ENCODE results near the gene MED1. TPM values are rescaled to one million over a fixed set of nuclear protein-coding genes. Genes with fewer than 3 reads are reported as not detected.
A peak's percentile ranks its signal among the peaks of the same experiment; 100 is the strongest.
"Not testable (repeated sequence)": the region's sequence is repeated elsewhere in the genome, so short reads cannot be mapped to it uniquely, and the experiment has no call there.

MED1 gene, protein sequence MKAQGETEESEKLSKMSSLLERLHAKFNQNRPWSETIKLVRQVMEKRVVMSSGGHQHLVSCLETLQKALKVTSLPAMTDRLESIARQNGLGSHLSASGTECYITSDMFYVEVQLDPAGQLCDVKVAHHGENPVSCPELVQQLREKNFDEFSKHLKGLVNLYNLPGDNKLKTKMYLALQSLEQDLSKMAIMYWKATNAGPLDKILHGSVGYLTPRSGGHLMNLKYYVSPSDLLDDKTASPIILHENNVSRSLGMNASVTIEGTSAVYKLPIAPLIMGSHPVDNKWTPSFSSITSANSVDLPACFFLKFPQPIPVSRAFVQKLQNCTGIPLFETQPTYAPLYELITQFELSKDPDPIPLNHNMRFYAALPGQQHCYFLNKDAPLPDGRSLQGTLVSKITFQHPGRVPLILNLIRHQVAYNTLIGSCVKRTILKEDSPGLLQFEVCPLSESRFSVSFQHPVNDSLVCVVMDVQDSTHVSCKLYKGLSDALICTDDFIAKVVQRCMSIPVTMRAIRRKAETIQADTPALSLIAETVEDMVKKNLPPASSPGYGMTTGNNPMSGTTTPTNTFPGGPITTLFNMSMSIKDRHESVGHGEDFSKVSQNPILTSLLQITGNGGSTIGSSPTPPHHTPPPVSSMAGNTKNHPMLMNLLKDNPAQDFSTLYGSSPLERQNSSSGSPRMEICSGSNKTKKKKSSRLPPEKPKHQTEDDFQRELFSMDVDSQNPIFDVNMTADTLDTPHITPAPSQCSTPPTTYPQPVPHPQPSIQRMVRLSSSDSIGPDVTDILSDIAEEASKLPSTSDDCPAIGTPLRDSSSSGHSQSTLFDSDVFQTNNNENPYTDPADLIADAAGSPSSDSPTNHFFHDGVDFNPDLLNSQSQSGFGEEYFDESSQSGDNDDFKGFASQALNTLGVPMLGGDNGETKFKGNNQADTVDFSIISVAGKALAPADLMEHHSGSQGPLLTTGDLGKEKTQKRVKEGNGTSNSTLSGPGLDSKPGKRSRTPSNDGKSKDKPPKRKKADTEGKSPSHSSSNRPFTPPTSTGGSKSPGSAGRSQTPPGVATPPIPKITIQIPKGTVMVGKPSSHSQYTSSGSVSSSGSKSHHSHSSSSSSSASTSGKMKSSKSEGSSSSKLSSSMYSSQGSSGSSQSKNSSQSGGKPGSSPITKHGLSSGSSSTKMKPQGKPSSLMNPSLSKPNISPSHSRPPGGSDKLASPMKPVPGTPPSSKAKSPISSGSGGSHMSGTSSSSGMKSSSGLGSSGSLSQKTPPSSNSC (N-terminal part only)
- 20.5 and 28.4 TPM in 2 replicates for total RNA-seq
- 32.3 and 36.5 TPM in 2 replicates for polyA plus RNA-seq
- polyA plus RNA-seq (2012): 20.7 and 23.2 TPM in 2 replicates
- polyA minus RNA-seq (ENCODE audit: low replicate concordance): 15.6 and 26.9 TPM in 2 replicates

DNA sequence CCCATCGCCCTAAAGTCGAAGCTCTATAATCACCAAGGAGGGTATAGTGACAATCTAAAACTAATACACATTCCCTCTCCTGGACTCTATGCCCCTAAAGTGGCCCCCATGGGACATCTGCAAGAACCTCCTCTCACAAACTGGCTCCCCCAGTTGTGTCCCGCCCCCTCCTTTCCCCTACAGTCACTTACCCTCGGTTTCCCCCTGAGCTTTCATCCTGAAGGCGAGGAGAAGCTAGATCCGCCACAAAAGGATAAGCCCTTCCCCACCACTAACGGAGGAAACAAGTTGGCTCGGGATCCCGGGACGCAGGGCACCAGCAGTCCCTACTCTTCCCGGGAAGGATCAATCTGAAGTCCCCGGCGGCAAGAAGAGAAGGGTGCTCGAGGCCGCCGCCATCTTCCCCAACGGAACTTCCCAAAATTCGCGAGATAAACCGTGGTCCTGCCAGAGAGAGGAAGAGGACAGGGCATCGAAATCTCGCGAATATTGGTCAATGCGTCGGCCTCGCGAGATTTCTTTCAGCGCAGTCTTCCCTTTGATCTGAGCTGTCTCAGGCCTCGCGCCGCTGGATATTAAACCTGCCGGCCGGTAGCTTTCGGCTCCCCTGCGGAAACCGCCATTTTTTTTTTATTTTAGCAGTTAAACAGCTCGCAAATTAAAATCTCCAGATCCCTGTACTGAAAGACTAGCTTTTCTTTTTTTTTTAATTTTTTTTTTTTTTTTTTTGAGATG is at the start of gene MED1:
Gene MED1 (minus strand): TSS at position 417 of the 735 bp plus-strand sequence. CDS start 201 bp downstream, at position 216.
- no peaks in the 10 kb centered on the region for H3K9me3 ChIP-seq (ENCODE audit: control insufficient read depth, insufficient read depth, low read depth, low read length)
- H4K20me1 ChIP-seq (ENCODE audit: control insufficient read depth, extremely low read depth, insufficient read depth, low read length): no peaks in the 10 kb centered on the region
- H3K79me2 ChIP-seq (ENCODE audit: control insufficient read depth, insufficient read depth, low read length): peaks cover 33% of the 10 kb centered on the region
- H3K9ac ChIP-seq (ENCODE audit: insufficient read depth, low read length): peak within 1 kb of the TSS; percentile 94
- peak; percentile 96 to 99 for DNase-seq (ENCODE audit: low read depth in 2 of 2)
- H3K36me3 ChIP-seq (ENCODE audit: control insufficient read depth, insufficient read depth, low read length): peaks cover 2% of the 10 kb centered on the region
- H3K4me3 ChIP-seq (replicated peaks in 1 of 4; ENCODE audit: control extremely low read depth in 1 of 4, insufficient read depth in 1 of 4, low read depth in 3 of 4, low read length in 4 of 4): peak within 1 kb of the TSS; percentile 63 to 99 (median 76)
- H2AFZ ChIP-seq (ENCODE audit: low read length): peak within 1 kb of the TSS; percentile 94
- peak within 1 kb of the TSS; percentile 91 for H3K27ac ChIP-seq (ENCODE audit: insufficient read depth, low read length)
- H3K4me1 ChIP-seq (ENCODE audit: control insufficient read depth, extremely low read depth, insufficient read depth, low read length): no peaks in the 10 kb centered on the region
- peak within 1 kb of the TSS; percentile 85 for H3K4me2 ChIP-seq (ENCODE audit: extremely low read depth, insufficient read depth, low read length)
- TF ChIP-seq, protein P1, sequence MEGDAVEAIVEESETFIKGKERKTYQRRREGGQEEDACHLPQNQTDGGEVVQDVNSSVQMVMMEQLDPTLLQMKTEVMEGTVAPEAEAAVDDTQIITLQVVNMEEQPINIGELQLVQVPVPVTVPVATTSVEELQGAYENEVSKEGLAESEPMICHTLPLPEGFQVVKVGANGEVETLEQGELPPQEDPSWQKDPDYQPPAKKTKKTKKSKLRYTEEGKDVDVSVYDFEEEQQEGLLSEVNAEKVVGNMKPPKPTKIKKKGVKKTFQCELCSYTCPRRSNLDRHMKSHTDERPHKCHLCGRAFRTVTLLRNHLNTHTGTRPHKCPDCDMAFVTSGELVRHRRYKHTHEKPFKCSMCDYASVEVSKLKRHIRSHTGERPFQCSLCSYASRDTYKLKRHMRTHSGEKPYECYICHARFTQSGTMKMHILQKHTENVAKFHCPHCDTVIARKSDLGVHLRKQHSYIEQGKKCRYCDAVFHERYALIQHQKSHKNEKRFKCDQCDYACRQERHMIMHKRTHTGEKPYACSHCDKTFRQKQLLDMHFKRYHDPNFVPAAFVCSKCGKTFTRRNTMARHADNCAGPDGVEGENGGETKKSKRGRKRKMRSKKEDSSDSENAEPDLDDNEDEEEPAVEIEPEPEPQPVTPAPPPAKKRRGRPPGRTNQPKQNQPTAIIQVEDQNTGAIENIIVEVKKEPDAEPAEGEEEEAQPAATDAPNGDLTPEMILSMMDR (conservative IDR thresholded peaks at IDR 0.05 in 1 of 2, IDR thresholded peaks at IDR 0.05 in 1 of 2; ENCODE audit: low read depth in 1 of 2, low read length in 2 of 2): no peak
- no peak for TF ChIP-seq EZH2 (IDR thresholded peaks at IDR 0.05; ENCODE audit: low read length, missing control alignments)
- no peaks in the 10 kb centered on the region for H3K27me3 ChIP-seq (ENCODE audit: control insufficient read depth, insufficient read depth, low read length)

DNA sequence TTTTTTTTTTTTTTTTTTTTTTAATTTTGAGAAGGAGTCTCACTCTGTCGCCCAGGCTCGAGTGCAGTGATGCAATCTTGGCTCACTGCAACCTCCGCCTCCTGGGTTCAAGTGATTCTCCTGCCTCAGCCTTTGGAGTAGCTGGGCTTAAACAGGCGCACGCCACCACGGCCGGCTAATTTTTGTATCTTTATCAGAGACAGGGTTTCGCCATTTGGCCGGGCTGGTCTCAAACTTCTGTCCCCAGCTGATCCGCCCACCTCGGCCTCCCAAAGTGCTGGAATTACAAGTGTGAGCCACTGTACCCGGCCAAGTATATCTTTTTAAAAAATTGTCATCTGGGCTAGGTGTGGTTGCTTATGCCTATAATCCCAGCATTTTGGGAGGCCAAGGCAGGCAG is 45.9 kb upstream of the MED1 start:
- H3K79me2 ChIP-seq (ENCODE audit: control insufficient read depth, insufficient read depth, low read length); H3K4me3 ChIP-seq (replicated peaks in 1 of 4; ENCODE audit: control extremely low read depth in 1 of 4, insufficient read depth in 1 of 4, low read depth in 3 of 4, low read length in 4 of 4); H3K4me2 ChIP-seq (ENCODE audit: extremely low read depth, insufficient read depth, low read length); H3K27ac ChIP-seq (ENCODE audit: insufficient read depth, low read length); H4K20me1 ChIP-seq (ENCODE audit: control insufficient read depth, extremely low read depth, insufficient read depth, low read length); H3K9me3 ChIP-seq (ENCODE audit: control insufficient read depth, insufficient read depth, low read depth, low read length); H3K9ac ChIP-seq (ENCODE audit: insufficient read depth, low read length); H3K36me3 ChIP-seq (ENCODE audit: control insufficient read depth, insufficient read depth, low read length); H3K4me1 ChIP-seq (ENCODE audit: control insufficient read depth, extremely low read depth, insufficient read depth, low read length); H2AFZ ChIP-seq (ENCODE audit: low read length); H3K27me3 ChIP-seq (ENCODE audit: control insufficient read depth, insufficient read depth, low read length); DNase-seq (ENCODE audit: low read depth in 2 of 2): not testable (repeated sequence)

DNA sequence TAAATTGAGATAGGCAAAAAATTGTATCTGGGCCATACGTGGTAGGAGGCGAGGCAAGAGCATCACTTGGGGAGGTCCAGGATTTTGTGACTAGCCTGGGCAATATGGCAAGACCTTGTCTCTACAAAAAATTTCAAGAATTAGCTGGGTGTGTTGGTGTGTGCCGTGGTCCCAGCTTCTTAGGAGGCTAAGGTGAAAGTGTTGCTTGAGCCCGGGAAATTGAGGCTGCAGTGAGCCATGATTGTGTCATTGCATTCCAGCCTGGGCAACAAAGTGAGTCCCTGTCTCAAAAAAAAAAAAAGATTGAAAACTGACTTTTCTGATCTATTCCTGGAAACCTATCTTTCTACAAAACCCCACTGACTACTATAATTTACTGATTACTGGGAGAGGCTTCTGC is 36.9 kb upstream of the MED1 start:
- Histone ChIP-seq H3K79me2 (ENCODE audit: control insufficient read depth, insufficient read depth, low read length) (peaks cover 7% of the 10 kb centered on the region), H3K9me3 (ENCODE audit: control insufficient read depth, insufficient read depth, low read depth, low read length) (no peaks in the 10 kb centered on the region), H3K27me3 (ENCODE audit: control insufficient read depth, insufficient read depth, low read length) (no peaks in the 10 kb centered on the region), H3K9ac (ENCODE audit: insufficient read depth, low read length) (no peak overlapping the region), H3K27ac (ENCODE audit: insufficient read depth, low read length) (no peak overlapping the region), H3K36me3 (ENCODE audit: control insufficient read depth, insufficient read depth, low read length) (no peaks in the 10 kb centered on the region), H3K4me1 (ENCODE audit: control insufficient read depth, extremely low read depth, insufficient read depth, low read length) (no peaks in the 10 kb centered on the region), H2AFZ (ENCODE audit: low read length) (no peak overlapping the region), H3K4me2 (ENCODE audit: extremely low read depth, insufficient read depth, low read length) (no peak overlapping the region), H3K4me3 (replicated peaks in 1 of 4; ENCODE audit: control extremely low read depth in 1 of 4, insufficient read depth in 1 of 4, low read depth in 3 of 4, low read length in 4 of 4) (no peak overlapping the region), H4K20me1 (ENCODE audit: control insufficient read depth, extremely low read depth, insufficient read depth, low read length) (no peaks in the 10 kb centered on the region)
- TF ChIP-seq, protein P1 (conservative IDR thresholded peaks at IDR 0.05 in 1 of 2, IDR thresholded peaks at IDR 0.05 in 1 of 2; ENCODE audit: low read depth in 1 of 2, low read length in 2 of 2): no peak
- no peak for TF ChIP-seq EZH2 (IDR thresholded peaks at IDR 0.05; ENCODE audit: low read length, missing control alignments)
- peak in 1 of 2 donors; percentile 23 for DNase-seq (ENCODE audit: low read depth in 2 of 2)

DNA sequence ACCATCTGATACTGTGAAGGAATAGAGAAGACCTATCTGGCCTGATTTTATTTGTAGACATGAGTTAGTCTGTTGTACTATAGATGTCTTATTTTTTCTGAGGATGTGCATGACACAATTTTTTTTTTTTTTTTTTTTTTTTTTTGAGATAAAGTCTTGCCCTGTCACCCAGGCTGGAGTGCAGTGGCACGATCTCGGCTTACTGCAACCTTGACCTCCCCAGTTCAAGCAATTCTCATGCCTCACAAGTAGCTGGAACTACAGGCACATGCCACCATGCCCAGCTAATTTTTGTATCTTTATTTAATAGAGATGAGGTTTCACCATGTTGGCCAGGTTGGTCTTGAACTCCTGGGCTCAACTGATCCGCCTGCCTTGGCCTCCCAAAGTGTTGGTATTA is 36.4 kb upstream of the MED1 start:
- not testable (repeated sequence) for H3K4me2 ChIP-seq (ENCODE audit: extremely low read depth, insufficient read depth, low read length); H4K20me1 ChIP-seq (ENCODE audit: control insufficient read depth, extremely low read depth, insufficient read depth, low read length); H3K27me3 ChIP-seq (ENCODE audit: control insufficient read depth, insufficient read depth, low read length); H3K27ac ChIP-seq (ENCODE audit: insufficient read depth, low read length); H3K36me3 ChIP-seq (ENCODE audit: control insufficient read depth, insufficient read depth, low read length); H3K4me3 ChIP-seq (replicated peaks in 1 of 4; ENCODE audit: control extremely low read depth in 1 of 4, insufficient read depth in 1 of 4, low read depth in 3 of 4, low read length in 4 of 4); H3K79me2 ChIP-seq (ENCODE audit: control insufficient read depth, insufficient read depth, low read length); DNase-seq (ENCODE audit: low read depth in 2 of 2); H3K4me1 ChIP-seq (ENCODE audit: control insufficient read depth, extremely low read depth, insufficient read depth, low read length); H3K9me3 ChIP-seq (ENCODE audit: control insufficient read depth, insufficient read depth, low read depth, low read length); H3K9ac ChIP-seq (ENCODE audit: insufficient read depth, low read length); H2AFZ ChIP-seq (ENCODE audit: low read length)

Data from fibroblast of lung (primary cell).